Astrocyte (in vitro differentiated cells and primary cell): ENCODE data around the gene MTRR. TPM values are rescaled to one million over a fixed set of nuclear protein-coding genes. Genes with fewer than 3 reads are reported as not detected.

Experiments
- DNase-seq: peaks from one replicate; pipeline ENCODE4 v3.0.0-alpha.2; 2010; ENCODE audit warnings: low read depth
- FAIRE-seq: peaks from 2 replicates; lab custom pipeline; 2011; peaks lifted over from hg19 to GRCh38; lab: Jason Lieb, UNC
- H2AFZ ChIP-seq: 2 replicates; pipeline ENCODE4 v1.6.0; 2012; ENCODE audit warnings: low read depth, low read length, inconsistent platforms
- H3K27ac ChIP-seq: 2 replicates; pipeline ENCODE4 v1.5.1; 2011; ENCODE audit warnings: low read depth, low read length, inconsistent platforms
- H3K27me3 ChIP-seq: 2 replicates; pipeline ENCODE4 v1.6.0; 2011; ENCODE audit warnings: low read length, inconsistent platforms; ENCODE audit not compliant: insufficient read depth
- H3K36me3 ChIP-seq: 2 replicates; pipeline ENCODE4 v1.5.1; 2011; ENCODE audit warnings: low read length, inconsistent platforms; ENCODE audit not compliant: insufficient read depth
- H3K4me1 ChIP-seq: 2 replicates; pipeline ENCODE4 v1.5.1; 2011; ENCODE audit warnings: low read length, inconsistent platforms; ENCODE audit not compliant: insufficient read depth
- H3K4me2 ChIP-seq: 2 replicates; pipeline ENCODE4 v1.6.0; 2012; ENCODE audit warnings: low read length, inconsistent platforms
- H3K4me3 ChIP-seq: 2 replicates; pipeline ENCODE4 v1.5.1; 2011; ENCODE audit warnings: low read depth, mild to moderate bottlenecking, low read length, inconsistent platforms; ENCODE audit not compliant: insufficient read depth
- H3K79me2 ChIP-seq: 2 replicates; pipeline ENCODE4 v1.6.0; 2012; ENCODE audit warnings: mild to moderate bottlenecking, low read length, inconsistent platforms; ENCODE audit not compliant: insufficient read depth
- H3K9ac ChIP-seq: 2 replicates; pipeline ENCODE4 v1.6.0; 2012; ENCODE audit warnings: mild to moderate bottlenecking, low read length, inconsistent platforms
- H3K9me3 ChIP-seq: 2 replicates; pipeline ENCODE4 v1.5.1; 2012; ENCODE audit warnings: low read depth, mild to moderate bottlenecking, low read length, inconsistent platforms; ENCODE audit not compliant: insufficient read depth
- H4K20me1 ChIP-seq: 2 replicates; pipeline ENCODE4 v1.6.0; 2012; ENCODE audit warnings: low read length, inconsistent platforms; ENCODE audit not compliant: insufficient read depth
- H3K27ac Mint-ChIP-seq: one replicate; pipeline ENCODE4 v1.8.0; 2021; ENCODE audit warnings: mild to moderate bottlenecking, mixed read lengths; ENCODE audit not compliant: unreplicated experiment
- H3K27me3 Mint-ChIP-seq: one replicate; pipeline ENCODE4 v1.8.0; 2021; ENCODE audit warnings: low read depth, mixed read lengths; ENCODE audit not compliant: unreplicated experiment
- H3K36me3 Mint-ChIP-seq: one replicate; pipeline ENCODE4 v1.8.0; 2021; ENCODE audit warnings: low read depth, mixed read lengths; ENCODE audit not compliant: unreplicated experiment
- H3K4me1 Mint-ChIP-seq: one replicate; pipeline ENCODE4 v1.8.0; 2021; ENCODE audit warnings: low read depth, mixed read lengths; ENCODE audit not compliant: unreplicated experiment
- H3K4me3 Mint-ChIP-seq: one replicate; pipeline ENCODE4 v1.8.0; 2021; ENCODE audit warnings: mild to moderate bottlenecking, moderate library complexity, mixed read lengths; ENCODE audit not compliant: unreplicated experiment
- H3K9me3 Mint-ChIP-seq: one replicate; pipeline ENCODE4 v1.8.0; 2021; ENCODE audit warnings: mild to moderate bottlenecking, mixed read lengths; ENCODE audit not compliant: unreplicated experiment
- EZH2 ChIP-seq: IDR thresholded peaks from 2 replicates; pipeline ENCODE4 v1.6.1; 2012; ENCODE audit warnings: mild to moderate bottlenecking, low read length, inconsistent platforms; ENCODE audit not compliant: insufficient read depth
- total RNA-seq: library from RNA; stranded (reverse); gene quantifications from 2 replicates; pipeline ENCODE4 v1.2.1, GENCODE V29; 2021
- TF ChIP-seq, protein P1 (sequence below): IDR thresholded peaks from 2 replicates; pipeline ENCODE4 v1.5.1; 2011; ENCODE audit warnings: low read depth, mild to moderate bottlenecking, inconsistent platforms, low read length, moderate library complexity; ENCODE audit not compliant: insufficient read depth

MTRR gene
- total RNA-seq, 1 donor from 2014 or later, result 32.2 TPM

DNA sequence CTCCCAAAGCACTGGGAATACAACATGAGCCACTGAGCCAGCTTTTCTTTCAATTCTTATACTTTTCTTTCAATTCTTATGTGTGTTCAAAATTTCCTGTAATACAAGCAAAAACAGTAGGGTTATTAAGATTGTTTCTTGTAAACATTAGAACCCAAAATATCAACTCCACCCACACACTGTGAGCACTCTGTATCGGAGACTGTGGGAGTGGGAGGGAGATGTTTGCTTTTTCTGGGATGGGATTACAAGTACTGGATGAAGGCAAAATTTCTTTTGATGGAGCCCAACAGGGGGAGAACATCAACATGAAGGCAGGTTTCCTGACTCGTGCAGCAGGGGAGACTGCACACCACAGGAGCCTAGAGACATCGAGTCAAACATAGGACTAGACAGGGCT is 13.3 kb upstream of the MTRR start:
- Histone ChIP-seq H3K27ac (no peak overlapping the region), H3K4me3 (no peak overlapping the region), H3K79me2 (no peaks in the 10 kb centered on the region), H3K4me2 (no peak overlapping the region), H2AFZ (no peak overlapping the region), H3K9me3 (no peaks in the 10 kb centered on the region), H3K9ac (no peak overlapping the region), H3K27me3 (no peaks in the 10 kb centered on the region), H4K20me1 (no peaks in the 10 kb centered on the region), H3K4me1 (no peaks in the 10 kb centered on the region), H3K36me3 (peaks cover 15% of the 10 kb centered on the region)
- TF ChIP-seq, protein P1, sequence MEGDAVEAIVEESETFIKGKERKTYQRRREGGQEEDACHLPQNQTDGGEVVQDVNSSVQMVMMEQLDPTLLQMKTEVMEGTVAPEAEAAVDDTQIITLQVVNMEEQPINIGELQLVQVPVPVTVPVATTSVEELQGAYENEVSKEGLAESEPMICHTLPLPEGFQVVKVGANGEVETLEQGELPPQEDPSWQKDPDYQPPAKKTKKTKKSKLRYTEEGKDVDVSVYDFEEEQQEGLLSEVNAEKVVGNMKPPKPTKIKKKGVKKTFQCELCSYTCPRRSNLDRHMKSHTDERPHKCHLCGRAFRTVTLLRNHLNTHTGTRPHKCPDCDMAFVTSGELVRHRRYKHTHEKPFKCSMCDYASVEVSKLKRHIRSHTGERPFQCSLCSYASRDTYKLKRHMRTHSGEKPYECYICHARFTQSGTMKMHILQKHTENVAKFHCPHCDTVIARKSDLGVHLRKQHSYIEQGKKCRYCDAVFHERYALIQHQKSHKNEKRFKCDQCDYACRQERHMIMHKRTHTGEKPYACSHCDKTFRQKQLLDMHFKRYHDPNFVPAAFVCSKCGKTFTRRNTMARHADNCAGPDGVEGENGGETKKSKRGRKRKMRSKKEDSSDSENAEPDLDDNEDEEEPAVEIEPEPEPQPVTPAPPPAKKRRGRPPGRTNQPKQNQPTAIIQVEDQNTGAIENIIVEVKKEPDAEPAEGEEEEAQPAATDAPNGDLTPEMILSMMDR, result no peak
- TF ChIP-seq EZH2, result no peak
- Mint-ChIP-seq H3K4me3 (no peak overlapping the region), H3K9me3 (peaks cover 2% of the 10 kb centered on the region), H3K27me3 (peaks cover 2% of the 10 kb centered on the region), H3K36me3 (no peaks in the 10 kb centered on the region), H3K27ac (no peak overlapping the region), H3K4me1 (peaks cover 8% of the 10 kb centered on the region)
- FAIRE-seq (no peak), DNase-seq (no peak)

DNA sequence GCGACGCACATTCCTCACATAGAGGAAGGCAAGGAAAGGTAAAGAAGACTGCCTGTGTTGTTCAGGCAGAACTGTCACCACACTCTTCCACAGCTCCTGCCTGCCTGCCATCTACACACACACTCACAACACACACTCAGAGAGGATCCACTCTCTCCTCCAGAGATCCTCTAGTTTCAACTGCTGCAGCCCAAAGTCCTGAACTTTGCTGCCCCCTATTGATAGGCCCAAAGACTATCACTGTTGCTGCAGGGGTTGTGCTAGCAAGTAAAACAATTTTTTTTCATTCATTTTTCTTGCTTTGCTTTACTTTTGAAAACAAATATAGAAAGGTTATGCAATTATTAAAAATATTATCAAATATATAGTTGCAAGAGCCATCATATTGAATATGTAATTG is 12.1 kb upstream of the MTRR start:
- Histone ChIP-seq H3K4me3 (no peak overlapping the region), H3K4me2 (no peak overlapping the region), H4K20me1 (no peaks in the 10 kb centered on the region), H3K27ac (no peak overlapping the region), H3K4me1 (no peaks in the 10 kb centered on the region), H3K9ac (no peak overlapping the region), H3K36me3 (peaks cover 23% of the 10 kb centered on the region), H2AFZ (no peak overlapping the region), H3K79me2 (no peaks in the 10 kb centered on the region), H3K9me3 (no peaks in the 10 kb centered on the region), H3K27me3 (no peaks in the 10 kb centered on the region)
- no peak overlapping the region for H3K27ac Mint-ChIP-seq
- no peak for DNase-seq
- H3K4me1 Mint-ChIP-seq, result peaks cover 8% of the 10 kb centered on the region
- no peak for FAIRE-seq
- H3K9me3 Mint-ChIP-seq, result peaks cover 2% of the 10 kb centered on the region
- peaks cover 3% of the 10 kb centered on the region for H3K36me3 Mint-ChIP-seq
- TF ChIP-seq, protein P1, result peak; percentile 60
- no peak for TF ChIP-seq EZH2
- H3K27me3 Mint-ChIP-seq, result no peaks in the 10 kb centered on the region
- H3K4me3 Mint-ChIP-seq, result no peak overlapping the region

DNA sequence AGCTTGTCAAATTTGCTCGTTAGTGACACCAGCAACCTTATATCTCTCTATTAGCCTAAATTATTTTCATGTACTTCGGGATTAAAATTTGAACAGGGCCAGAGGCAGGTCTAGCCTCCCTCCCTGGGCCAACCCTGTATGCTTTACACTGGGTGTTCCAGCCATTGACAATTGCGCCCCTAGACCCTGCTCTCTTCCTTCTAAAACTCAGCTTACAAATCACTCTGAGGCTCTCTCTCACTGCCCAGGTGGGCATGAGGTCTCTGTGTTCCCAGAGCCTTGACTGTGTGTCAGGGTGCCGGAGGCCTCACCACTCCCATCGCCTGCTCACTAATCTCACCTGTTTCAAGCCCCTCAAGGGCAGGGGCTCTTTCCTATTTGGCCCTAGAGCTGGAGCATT is 11.6 kb upstream of the MTRR start:
- no peak overlapping the region for H3K27ac Mint-ChIP-seq
- H3K4me1 Mint-ChIP-seq, result peaks cover 7% of the 10 kb centered on the region
- H3K9ac ChIP-seq, result no peak overlapping the region
- H3K4me3 ChIP-seq, result no peak overlapping the region
- no peak overlapping the region for H3K4me3 Mint-ChIP-seq
- H3K36me3 ChIP-seq, result peaks cover 28% of the 10 kb centered on the region
- H3K36me3 Mint-ChIP-seq, result peaks cover 3% of the 10 kb centered on the region
- no peaks in the 10 kb centered on the region for H4K20me1 ChIP-seq
- TF ChIP-seq, protein P1, result no peak
- no peak for TF ChIP-seq EZH2
- no peak overlapping the region for H2AFZ ChIP-seq
- no peak overlapping the region for H3K27ac ChIP-seq
- no peak for FAIRE-seq
- no peaks in the 10 kb centered on the region for H3K9me3 ChIP-seq
- no peak for DNase-seq
- peaks cover under 1% of the 10 kb centered on the region for H3K9me3 Mint-ChIP-seq
- no peaks in the 10 kb centered on the region for H3K4me1 ChIP-seq
- H3K79me2 ChIP-seq, result no peaks in the 10 kb centered on the region
- H3K27me3 ChIP-seq, result no peaks in the 10 kb centered on the region
- H3K4me2 ChIP-seq, result no peak overlapping the region
- H3K27me3 Mint-ChIP-seq, result no peaks in the 10 kb centered on the region
